MG63 (cell line): ENCODE data around the gene KIF25. TPM values are rescaled to one million over a fixed set of nuclear protein-coding genes. Genes with fewer than 3 reads are reported as not detected.
"Not testable (repeated sequence)": the region's sequence is repeated elsewhere in the genome, so short reads cannot be mapped to it uniquely, and the experiment has no call there.

ENCODE experiments used
- DNase-seq: peaks from one replicate; pipeline ENCODE4 v3.0.0-alpha.2; 2020
- H3K27me3 ChIP-seq: fragments of 250-450 bp; sonication (Bioruptor Pico); 2 replicates; pipeline ENCODE4 v1.5.1; 2020; ENCODE audit warnings: mild to moderate bottlenecking, moderate library complexity
- H3K36me3 ChIP-seq: fragments of 250-450 bp; sonication (Bioruptor Pico); 2 replicates; pipeline ENCODE4 v1.5.1; 2020; ENCODE audit warnings: mild to moderate bottlenecking, moderate library complexity
- H3K4me3 ChIP-seq: fragments of 250-450 bp; sonication (Bioruptor Pico); 2 replicates; pipeline ENCODE4 v1.5.1; 2020; ENCODE audit warnings: mild to moderate bottlenecking, moderate library complexity
- H3K9me3 ChIP-seq: fragments of 250-450 bp; sonication (Bioruptor Pico); 2 replicates; pipeline ENCODE4 v1.5.1; 2020; ENCODE audit warnings: mild to moderate bottlenecking, moderate library complexity
- total RNA-seq: library from RNA; depleted of rRNA; stranded (reverse); fragments of >200 nt; shearing (Covaris generic); gene quantifications from 2 replicates; pipeline ENCODE4 v1.2.3, GENCODE V29; 2014; ENCODE audit warnings: low replicate concordance

The KIF25 gene
- total RNA-seq, 1 experiment from 2014 or later, result not detected

DNA sequence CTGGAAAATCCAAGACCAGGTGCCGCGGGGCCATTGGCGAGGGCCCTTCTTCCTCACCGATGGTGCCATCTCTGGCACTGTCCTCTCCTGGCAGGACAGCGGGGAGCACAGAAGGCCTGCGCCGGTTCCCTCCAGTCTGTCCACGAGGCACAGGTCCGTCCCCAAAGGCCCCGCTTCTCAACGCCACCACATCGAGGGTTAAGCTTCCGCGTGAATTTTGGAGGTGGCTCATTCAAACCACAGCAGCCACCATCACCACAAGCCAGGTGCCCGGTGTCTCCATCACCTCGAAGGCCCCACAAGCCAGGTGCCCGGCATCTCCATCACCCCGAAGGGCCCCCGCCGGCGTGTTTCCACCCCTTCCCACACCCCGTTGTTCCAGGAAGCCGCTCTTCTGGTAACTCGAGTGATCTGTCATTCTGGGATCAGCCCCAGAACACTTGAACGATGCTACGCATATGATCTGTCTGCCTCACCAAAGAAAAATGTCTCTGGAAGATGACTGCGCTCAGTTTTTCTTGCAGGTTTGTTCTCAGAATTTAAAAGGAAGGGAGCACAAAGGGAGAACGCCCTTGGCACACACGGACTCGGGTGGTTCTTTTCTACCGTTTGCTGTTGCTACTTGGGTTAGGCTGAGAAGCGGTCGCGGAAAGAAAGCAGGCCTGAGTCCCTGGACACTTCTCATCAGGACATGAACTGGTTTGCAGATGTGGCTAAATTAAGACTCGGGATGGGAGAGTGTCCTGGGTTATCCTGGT, 9.9 kb upstream of the KIF25 start:
- no peak for DNase-seq

DNA sequence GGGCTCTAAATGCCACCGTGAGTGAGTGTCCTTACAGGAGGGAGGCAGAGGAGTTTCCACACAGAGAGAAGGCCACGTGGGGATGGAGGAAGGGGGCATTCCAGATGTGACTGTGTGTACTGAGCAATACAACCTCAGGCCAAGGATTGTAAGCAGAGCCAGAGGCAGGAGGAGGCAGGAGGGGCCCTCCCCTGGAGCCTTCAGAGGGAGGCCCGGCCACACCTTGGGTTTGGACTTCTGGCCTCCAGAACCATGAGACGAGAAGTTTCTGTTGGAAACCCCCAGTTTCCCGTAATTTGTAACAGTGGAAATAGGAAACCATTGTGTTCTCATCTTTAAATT, 9.3 kb upstream of the KIF25 start:
- no peaks in the 10 kb centered on the region for H3K9me3 ChIP-seq
- H3K36me3 ChIP-seq, result no peaks in the 10 kb centered on the region
- H3K27me3 ChIP-seq, result no peaks in the 10 kb centered on the region
- H3K4me3 ChIP-seq, result no peak overlapping the region
- DNase-seq, result no peak

More for the DNA sequence above, 9.9 kb upstream of the KIF25 start:
- no peaks in the 10 kb centered on the region for H3K36me3 ChIP-seq
- H3K9me3 ChIP-seq, result no peaks in the 10 kb centered on the region
- no peaks in the 10 kb centered on the region for H3K27me3 ChIP-seq
- no peak overlapping the region for H3K4me3 ChIP-seq

DNA sequence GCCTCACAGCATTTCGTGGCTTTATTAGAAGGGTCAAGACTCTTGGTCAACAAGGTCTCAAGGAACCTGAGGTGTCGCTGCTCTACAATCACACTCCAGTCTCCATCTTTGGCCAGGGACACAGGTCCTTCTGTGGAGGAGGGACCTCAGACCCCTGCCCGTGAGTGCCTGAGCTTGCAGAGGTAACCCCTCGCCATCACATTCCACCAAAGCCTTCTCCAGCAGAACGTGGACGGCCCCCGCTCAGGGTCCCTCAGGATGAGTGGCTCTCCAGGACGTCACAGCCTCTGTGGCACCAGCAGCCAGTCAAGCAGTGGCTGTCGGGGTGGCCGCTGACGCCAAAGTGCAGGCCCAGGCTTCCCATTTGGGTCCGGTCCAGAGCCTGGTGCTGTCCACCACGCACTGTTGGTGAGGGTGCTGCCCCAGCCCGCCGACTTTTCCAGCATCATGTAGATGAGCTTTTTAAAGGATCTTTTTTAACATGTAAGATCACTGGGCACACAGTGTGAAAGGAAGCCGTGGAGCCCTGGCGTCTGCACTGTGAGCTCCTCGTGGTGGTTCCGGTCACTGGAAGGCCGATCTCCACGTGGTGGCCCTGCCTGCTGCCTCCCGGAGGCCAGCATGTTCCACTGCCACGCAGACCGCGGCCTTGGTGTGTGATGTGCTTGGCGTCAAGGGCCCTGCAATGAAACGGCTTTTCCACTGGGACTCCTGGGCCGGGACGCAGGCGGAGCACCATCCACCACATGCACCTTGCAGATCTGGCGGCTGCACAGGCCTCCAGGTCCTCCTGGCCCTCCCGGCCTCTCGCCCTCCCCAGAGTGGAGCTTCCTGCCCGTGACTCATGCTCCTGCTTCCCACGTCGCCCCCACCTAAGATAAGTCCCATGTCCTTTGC, 8.3 kb upstream of the KIF25 start:
- Histone ChIP-seq H3K4me3 (no peak overlapping the region), H3K36me3 (no peaks in the 10 kb centered on the region), H3K9me3 (no peaks in the 10 kb centered on the region), H3K27me3 (no peaks in the 10 kb centered on the region)
- no peak for DNase-seq

DNA sequence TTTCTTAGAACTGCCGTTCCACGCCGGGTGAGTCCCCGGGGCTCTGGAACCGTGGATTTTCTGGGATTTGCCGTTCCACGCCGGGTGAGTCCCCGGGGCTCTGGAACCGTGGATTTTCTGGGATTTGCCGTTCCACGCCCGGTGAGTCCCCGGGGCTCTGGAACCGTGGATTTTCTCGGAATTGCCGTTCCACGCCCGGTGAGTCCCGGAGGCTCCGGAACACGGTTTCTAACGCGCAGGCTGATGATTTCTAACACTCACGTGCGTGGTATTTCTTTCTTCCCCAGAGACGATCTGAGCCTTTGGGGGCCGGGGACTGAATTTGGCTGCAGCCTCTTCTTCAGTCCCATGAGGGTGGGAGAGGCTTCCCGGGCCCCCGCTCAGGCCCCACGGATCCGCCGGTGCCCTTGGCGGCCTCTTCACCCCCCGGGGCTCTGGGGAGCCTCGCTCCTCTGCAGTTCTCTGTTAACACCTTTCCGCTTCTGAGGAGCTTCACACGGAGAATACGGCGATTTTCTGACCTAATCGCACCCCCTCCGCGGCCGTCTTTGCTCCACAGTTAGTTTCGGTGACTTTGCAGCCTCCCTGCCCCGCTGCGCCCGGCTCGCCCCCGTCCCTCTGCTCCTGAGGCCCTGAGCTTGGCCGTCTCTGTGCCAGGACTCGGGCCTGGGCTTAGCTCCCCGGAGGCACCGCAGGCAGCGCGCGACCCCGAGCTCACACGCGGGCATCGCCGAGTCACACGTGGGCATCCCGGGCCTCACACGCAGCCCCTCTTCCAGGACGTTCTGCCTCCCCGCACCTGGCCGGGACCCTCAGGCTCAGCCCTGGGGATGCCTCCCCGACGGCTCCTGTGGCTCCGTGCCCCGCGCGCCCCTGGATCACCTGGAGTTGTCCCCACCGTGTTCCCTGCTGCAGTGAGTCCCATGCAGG, 7.2 kb upstream of the KIF25 start:
- H3K4me3 ChIP-seq, result no peak overlapping the region
- DNase-seq, result no peak
- no peaks in the 10 kb centered on the region for H3K36me3 ChIP-seq
- no peaks in the 10 kb centered on the region for H3K9me3 ChIP-seq
- H3K27me3 ChIP-seq, result no peaks in the 10 kb centered on the region

DNA sequence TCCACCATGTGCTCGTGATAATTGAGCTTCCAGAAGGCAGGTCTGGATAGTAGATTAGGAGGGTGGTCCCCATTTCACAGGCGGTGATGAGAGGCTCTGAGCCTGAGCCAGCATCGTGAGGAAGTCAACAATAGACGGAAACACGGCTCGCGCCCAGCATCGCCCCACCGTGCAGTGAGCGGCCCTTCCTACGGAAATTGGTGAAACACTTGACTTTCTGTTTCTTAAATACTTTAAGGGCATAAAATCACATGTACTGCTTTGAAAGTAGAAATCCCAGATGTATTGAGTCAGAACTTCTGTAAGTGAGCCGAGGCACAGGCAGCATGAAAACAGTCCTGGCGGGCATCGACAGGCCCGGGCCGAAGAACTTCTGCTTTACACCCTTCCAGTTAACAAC, 4.3 kb upstream of the KIF25 start:
- H3K27me3 ChIP-seq, result no peaks in the 10 kb centered on the region
- H3K9me3 ChIP-seq, result no peaks in the 10 kb centered on the region
- no peaks in the 10 kb centered on the region for H3K36me3 ChIP-seq
- H3K4me3 ChIP-seq, result no peak overlapping the region
- DNase-seq, result no peak

DNA sequence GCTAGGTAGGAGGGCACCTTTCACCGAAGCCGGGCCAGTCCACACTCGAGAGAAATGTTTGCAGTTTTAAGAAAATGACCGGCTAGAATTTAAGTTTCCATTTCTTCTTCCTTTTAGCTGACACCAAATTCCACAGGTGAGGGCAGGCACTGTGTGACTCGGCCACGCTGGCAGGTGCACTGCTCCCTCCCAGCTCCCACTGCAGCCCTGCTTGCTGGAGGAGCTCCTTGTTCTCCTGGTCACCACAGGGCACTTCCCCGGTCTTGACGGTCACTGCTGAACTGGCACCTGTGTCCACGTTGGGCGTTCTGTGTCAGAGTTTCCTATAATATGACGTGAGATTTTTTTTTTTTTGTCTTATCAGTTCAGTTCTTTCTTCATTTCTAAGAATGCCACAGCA, 3.6 kb upstream of the KIF25 start:
- H3K9me3 ChIP-seq, result no peaks in the 10 kb centered on the region

DNA sequence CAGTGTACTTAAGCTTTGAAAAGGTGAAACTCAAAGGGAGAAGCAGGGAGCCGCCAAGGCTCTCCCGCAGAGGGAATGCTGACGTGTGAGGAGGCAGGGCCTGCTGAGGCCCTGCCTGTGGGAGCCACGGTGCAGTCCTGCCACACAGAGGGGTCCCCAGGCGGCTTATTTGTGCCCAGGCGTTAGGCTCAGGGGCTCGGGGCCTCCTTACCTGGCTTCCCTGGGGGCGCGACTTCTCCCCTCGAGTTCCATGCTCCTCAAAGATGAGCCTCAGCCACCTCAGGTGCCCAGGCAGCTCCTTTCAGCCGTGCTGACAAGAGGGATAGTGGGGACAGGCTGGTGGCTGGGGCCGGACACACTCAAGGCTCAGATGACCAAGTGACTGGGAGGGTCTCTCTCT, 2.2 kb upstream of the KIF25 start:
- no peak for DNase-seq
- no peaks in the 10 kb centered on the region for H3K27me3 ChIP-seq
- no peaks in the 10 kb centered on the region for H3K9me3 ChIP-seq
- no peak overlapping the region for H3K4me3 ChIP-seq
- H3K36me3 ChIP-seq, result no peaks in the 10 kb centered on the region

More for the DNA sequence above, 3.6 kb upstream of the KIF25 start:
- no peak for DNase-seq
- H3K36me3 ChIP-seq, result no peaks in the 10 kb centered on the region
- H3K4me3 ChIP-seq, result no peak overlapping the region
- H3K27me3 ChIP-seq, result no peaks in the 10 kb centered on the region

DNA sequence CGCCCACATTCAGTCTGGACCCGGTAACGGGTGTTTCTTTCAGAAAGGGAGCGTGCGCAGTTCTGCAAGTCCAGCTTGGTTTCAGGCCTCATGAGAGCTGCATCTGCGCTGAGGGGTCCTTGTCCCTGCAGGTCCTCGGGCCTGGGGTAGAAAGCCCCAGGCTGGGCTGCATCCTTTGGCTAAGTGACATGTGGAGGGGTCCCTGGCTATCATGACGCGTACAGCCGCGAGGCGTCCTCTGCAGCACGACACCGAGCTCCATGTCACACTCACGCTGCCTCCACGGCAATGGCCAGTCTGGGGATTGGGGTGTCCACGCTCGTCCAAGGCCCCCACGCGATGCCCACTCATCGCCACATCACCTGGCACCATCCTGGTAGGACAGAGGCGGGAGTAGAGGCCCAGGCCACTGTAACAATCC, 1.7 kb upstream of the KIF25 start:
- no peak for DNase-seq
- Histone ChIP-seq H3K27me3 (no peaks in the 10 kb centered on the region), H3K4me3 (no peak overlapping the region), H3K36me3 (no peaks in the 10 kb centered on the region), H3K9me3 (no peaks in the 10 kb centered on the region)

DNA sequence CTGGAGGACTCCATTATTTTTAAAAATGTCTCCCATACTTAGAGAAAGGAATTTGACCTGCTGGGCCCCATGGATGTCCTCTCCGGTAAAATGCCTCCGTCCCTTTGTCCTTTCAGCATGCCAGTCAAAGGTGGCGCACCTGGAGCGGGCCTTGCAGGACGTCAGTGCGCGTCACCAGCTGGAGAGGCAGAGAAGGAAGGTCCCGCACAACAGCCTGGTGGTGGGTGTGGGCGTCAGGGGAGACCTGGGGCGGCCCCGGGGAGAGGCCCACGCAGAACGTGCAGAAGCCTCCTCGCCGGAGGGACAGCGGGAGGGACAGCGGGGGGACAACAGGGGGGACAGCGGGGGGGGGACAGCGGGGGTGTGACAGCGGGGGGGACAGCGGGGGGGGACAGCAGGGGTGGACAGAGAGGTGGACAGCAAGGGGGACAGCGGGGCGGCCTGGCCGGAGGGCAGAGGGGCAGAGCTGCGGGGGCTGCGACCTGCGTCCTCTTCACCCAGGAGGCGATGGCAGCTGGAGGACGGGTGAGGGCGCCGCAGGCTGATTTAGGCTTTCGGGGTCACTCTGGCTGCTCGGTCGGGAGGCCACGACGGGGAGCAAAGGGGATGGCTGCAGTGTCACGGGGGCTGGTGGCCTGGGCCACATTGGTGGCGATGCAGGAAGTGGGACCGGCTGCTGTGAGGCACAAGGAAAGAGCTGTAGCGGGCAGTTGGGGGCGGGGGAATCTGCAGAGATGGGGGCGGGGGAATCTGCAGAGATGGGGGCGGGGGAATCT, 859 bp upstream of the KIF25 start:
- Histone ChIP-seq H3K27me3 (no peaks in the 10 kb centered on the region), H3K36me3 (no peaks in the 10 kb centered on the region), H3K4me3 (no peak overlapping the region), H3K9me3 (no peaks in the 10 kb centered on the region)
- no peak for DNase-seq

DNA sequence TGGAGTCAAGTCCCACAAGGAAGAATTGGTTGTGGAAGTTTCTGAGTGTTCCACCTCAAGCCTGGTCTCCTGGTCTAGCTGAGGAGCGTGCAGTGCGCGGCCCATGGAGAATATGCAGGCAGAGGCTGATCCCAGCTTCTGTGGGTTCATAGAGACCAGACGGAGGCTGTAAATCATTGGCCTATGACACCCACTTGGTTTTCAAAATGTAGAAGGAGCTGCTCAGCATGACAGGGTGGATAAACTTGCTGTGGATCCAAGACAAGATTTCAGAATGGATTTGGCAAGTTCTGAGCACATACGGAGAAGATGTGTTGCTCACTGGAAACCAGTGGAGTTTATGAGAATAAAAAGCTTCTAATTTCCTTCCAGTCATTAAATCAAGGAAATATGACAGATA, 744 bp downstream of the KIF25 start:
- no peak for DNase-seq
- no peaks in the 10 kb centered on the region for H3K9me3 ChIP-seq
- no peak overlapping the region for H3K4me3 ChIP-seq
- no peaks in the 10 kb centered on the region for H3K27me3 ChIP-seq
- H3K36me3 ChIP-seq, result no peaks in the 10 kb centered on the region

DNA sequence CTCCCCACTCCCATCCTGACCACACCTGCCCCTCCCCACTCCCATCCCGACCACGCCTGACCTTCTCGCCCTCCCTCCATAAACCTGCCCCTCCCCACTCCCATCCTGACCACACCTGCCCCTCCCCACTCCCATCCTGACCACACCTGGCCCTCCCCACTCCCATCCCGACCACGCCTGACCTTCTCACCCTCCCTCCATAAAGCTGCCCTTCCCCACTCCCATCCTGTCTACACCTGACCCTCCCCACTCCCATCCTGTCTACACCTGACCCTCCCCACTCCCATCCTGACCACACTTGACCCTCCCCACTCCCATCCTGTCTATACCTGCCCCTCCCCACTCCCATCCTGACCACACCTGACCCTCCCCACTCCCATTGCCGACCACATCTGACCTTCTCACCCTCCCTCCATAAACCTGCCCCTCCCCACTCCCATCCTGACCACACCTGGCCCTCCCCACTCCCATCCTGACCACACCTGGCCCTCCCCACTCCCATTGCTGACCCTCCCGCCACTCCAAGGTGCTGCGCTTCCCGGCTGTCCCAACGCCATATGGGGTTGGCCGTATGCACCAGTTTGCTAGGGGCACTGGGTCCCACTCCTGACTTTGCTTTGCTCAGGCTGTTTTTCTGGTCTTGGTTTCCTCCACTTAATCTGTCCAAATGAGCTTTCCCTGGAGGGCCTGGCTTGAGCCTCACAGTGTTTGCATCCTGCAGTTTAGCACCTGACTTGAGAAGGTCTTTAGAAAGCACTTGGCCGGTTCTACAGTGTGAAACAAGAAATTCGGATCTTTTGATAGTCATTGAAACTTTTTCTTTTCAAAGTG, 2.9 kb downstream of the KIF25 start:
- no peak for DNase-seq
- no peaks in the 10 kb centered on the region for H3K9me3 ChIP-seq
- H3K4me3 ChIP-seq, result no peak overlapping the region
- H3K36me3 ChIP-seq, result no peaks in the 10 kb centered on the region
- no peaks in the 10 kb centered on the region for H3K27me3 ChIP-seq

DNA sequence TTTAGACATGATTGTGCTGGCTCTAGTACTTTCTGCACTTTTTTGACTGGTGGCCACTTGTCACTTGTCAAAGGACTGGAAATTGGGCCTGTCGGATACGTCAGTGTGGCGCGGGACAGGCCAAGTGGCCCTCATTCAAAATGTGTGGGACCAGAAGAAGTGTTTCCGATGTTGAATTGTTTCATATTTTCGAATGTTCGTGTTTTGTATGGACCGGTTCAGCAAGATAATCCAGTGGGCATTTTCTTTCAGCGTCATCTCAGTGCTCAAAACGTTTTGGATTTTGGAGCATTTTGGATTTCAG, 3.5 kb downstream of the KIF25 start:
- Histone ChIP-seq H3K4me3 (no peak overlapping the region), H3K36me3 (no peaks in the 10 kb centered on the region), H3K9me3 (no peaks in the 10 kb centered on the region), H3K27me3 (no peaks in the 10 kb centered on the region)
- no peak for DNase-seq

DNA sequence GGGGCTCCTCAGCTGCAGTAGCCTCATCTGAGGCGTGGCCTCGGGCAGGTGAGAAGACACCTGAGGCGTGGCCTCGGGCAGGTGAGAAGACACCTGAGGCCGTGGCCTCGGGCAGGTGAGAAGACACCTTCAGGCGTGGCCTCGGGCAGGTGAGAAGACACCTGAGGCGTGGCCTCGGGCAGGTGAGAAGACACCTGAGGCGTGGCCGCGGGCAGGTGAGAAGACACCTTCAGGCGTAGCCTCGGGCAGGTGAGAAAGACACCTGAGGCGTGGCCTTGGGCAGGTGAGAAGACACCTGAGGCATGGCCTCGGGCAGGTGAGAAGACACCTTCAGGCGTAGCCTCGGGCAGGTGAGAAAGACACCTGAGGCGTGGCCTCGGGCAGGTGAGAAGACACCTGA, 4.0 kb downstream of the KIF25 start:
- DNase-seq, H3K27me3 ChIP-seq, H3K9me3 ChIP-seq, H3K4me3 ChIP-seq, H3K36me3 ChIP-seq: not testable (repeated sequence)

DNA sequence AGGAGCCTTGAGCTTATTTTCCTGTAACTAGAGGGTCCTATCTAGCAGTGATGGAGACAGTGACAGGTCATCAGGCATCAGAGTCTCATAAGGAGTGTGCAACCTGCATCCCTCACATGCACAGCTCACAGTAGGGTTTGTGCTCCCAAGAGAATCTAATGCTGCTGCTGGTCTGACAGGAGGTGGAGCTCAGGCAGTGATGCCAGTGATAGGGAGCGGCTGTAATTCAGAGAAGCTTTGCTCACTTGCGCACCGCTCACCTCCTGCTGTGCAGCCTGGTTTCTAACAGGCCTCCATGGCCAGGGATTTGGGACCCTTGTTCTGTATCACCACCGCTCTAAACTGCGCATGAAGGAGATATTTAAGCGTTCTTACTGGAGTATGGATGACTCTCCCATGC, 5.3 kb downstream of the KIF25 start:
- no peaks in the 10 kb centered on the region for H3K36me3 ChIP-seq
- no peaks in the 10 kb centered on the region for H3K9me3 ChIP-seq
- no peak overlapping the region for H3K4me3 ChIP-seq
- no peaks in the 10 kb centered on the region for H3K27me3 ChIP-seq
- DNase-seq, result no peak

DNA sequence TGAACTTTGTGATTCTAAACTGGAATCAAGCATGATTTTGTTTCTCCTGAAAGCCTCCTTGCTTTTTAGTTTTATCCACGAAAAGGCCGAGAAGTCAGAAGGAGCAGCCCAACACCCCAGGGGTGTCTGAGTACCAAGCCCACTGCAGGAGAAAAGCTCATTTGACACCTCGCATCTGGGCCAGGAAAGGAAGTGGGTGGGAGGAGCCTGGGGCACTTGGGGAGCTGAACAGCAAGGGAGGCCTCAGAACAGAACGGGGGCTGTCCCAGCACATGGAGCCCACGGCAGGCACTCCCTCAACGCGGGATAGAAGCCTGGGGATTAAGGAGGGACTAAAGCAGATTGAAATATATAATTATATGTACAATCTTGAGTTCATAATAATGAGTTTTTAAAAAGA, 6.6 kb downstream of the KIF25 start:
- no peaks in the 10 kb centered on the region for H3K27me3 ChIP-seq
- no peaks in the 10 kb centered on the region for H3K36me3 ChIP-seq
- peaks cover 9% of the 10 kb centered on the region for H3K9me3 ChIP-seq

DNA sequence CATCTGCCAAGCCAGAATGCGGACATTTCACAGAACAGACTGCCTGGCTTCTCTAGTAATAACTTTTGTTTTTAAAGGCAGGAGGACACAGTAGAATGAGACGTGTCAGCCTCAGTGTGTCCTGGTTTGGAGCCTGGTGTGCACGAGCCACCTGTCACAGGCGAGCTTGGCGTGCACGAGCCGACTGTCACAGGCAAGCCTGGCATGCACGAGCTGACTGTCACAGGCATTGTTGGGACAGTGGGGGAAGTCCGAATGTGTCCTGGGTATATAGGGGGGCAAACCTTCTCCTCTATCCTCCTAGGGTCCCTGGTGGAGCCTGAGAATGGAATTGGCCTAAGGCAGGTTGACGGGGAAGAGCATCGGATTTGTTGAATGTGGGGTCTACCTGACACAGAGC, 7.5 kb downstream of the KIF25 start:
- H3K4me3 ChIP-seq, result no peak overlapping the region
- no peaks in the 10 kb centered on the region for H3K27me3 ChIP-seq
- H3K36me3 ChIP-seq, result no peaks in the 10 kb centered on the region
- H3K9me3 ChIP-seq, result peaks cover 17% of the 10 kb centered on the region
- no peak for DNase-seq

More for the DNA sequence above, 6.6 kb downstream of the KIF25 start:
- no peak for DNase-seq
- no peak overlapping the region for H3K4me3 ChIP-seq
